ENCODE measurements around the gene VPS18.

DNA sequence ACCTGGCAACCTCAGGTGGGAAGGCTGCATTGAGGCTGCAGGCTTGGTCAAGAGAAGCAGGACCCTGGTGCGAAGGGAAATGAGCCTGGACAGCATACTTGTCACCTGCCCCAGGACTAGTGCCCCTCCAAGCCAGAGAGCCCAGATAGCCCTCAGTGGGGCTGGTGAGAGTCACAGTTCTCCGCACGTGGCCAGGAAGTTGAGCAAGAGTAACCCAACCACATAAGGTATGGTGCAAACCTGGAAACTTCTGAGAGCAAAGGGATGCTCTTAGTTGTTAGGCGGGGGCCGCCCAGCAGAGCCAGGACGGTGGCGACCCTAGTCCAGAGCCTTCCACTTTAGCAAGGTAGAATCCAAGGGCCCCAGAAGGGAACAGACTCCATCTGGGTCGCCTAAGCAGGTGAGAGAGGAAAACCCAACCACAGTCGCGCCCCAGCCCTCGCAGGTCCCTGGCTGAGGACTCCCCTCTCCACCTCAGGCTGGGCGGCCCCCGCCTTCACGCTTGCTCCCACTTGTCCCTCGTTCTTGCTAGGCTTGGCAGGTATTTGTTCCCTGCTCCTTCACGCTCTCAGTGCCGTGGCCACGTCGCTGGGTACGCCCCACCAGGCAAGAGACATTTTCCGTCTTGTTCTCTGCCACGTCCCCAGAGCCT, 1.1 kb upstream of the VPS18 start:
- TF ChIP-seq POLR2AphosphoS5 (IDR thresholded peaks at IDR 0.05; ENCODE audit: borderline replicate concordance, low read depth, low read length) (no peak), EZH2 (IDR thresholded peaks at IDR 0.05) (no peak)

Measured in SK-N-MC (cell line).